Liver (tissue), 9 donors: ENCODE data around the gene ASXL2. TPM values are rescaled to one million over a fixed set of nuclear protein-coding genes. Genes with fewer than 3 reads are reported as not detected.

Experiments used
- DNase-seq: peaks from one replicate; pipeline ENCODE4 v3.0.0-alpha.2; 2017; ENCODE audit warnings: low spot score
- H3K27ac ChIP-seq, 2 donors: one replicate each; pipeline ENCODE4 v1.7.0; 2013; ENCODE audit warnings: inconsistent platforms in 2 of 2, low read length in 2 of 2, control low read depth in 1 of 2, low read depth in 1 of 2, mild to moderate bottlenecking in 1 of 2
- H3K27me3 ChIP-seq, 4 donors: one replicate each; pipeline versions ENCODE4 v1.6.1 to v1.7.0; 2013; ENCODE audit warnings: low read length in 3 of 4, inconsistent platforms in 1 of 4, mild to moderate bottlenecking in 1 of 4, moderate library complexity in 1 of 4; ENCODE audit not compliant: control insufficient read depth in 4 of 4, insufficient read depth in 4 of 4
- H3K36me3 ChIP-seq, 4 donors: one replicate each; pipeline versions ENCODE4 v1.6.1 to v1.7.0; 2013; ENCODE audit warnings: low read length in 3 of 4, mild to moderate bottlenecking in 3 of 4, low read depth in 1 of 4, moderate library complexity in 1 of 4; ENCODE audit not compliant: control insufficient read depth in 4 of 4, insufficient read depth in 3 of 4
- H3K4me1 ChIP-seq, 4 donors: one replicate each; pipeline versions ENCODE4 v1.6.1 to v1.7.0; 2013; ENCODE audit warnings: low read length in 3 of 4, mild to moderate bottlenecking in 3 of 4, moderate library complexity in 1 of 4; ENCODE audit not compliant: control insufficient read depth in 4 of 4, insufficient read depth in 4 of 4
- H3K4me3 ChIP-seq, 3 donors: one replicate each; pipeline versions ENCODE4 v1.6.1 to v1.7.0; 2013; ENCODE audit warnings: low read length in 3 of 3, control low read depth in 1 of 3, low read depth in 1 of 3, mild to moderate bottlenecking in 1 of 3
- H3K9ac ChIP-seq, 2 donors: one replicate each; pipeline ENCODE4 v1.7.0; 2013; ENCODE audit warnings: low read length in 2 of 2, mild to moderate bottlenecking in 2 of 2, moderate library complexity in 2 of 2, control low read depth in 1 of 2, low read depth in 1 of 2
- H3K9me3 ChIP-seq, 4 donors: one replicate each; pipeline versions ENCODE4 v1.6.1 to v1.7.0; 2013; ENCODE audit warnings: low read length in 3 of 4; ENCODE audit not compliant: control insufficient read depth in 4 of 4
- EGR1 ChIP-seq, 2 donors: IDR thresholded peaks; 2 replicates each; pipeline ENCODE4 v1.6.1; 2016 to 2018; ENCODE audit warnings: antibody characterized with exemption in 2 of 2, low read depth in 2 of 2
- FOXA2 ChIP-seq: IDR thresholded peaks from 2 replicates; pipeline ENCODE4 v1.6.1; 2016; ENCODE audit warnings: antibody characterized with exemption
- GABPA ChIP-seq, 2 donors: IDR thresholded peaks in 1 of 2; conservative IDR thresholded peaks in 1 of 2; 2 replicates each; pipeline ENCODE4 v1.6.1; 2016; ENCODE audit warnings: antibody characterized with exemption in 2 of 2, mild to moderate bottlenecking in 1 of 2, moderate library complexity in 1 of 2
- HNF4A ChIP-seq, 2 donors: conservative IDR thresholded peaks; 2 replicates each; pipeline ENCODE4 v1.6.1; 2016; ENCODE audit warnings: antibody characterized with exemption in 2 of 2, mild to moderate bottlenecking in 2 of 2
- HNF4G ChIP-seq: IDR thresholded peaks from 2 replicates; pipeline ENCODE4 v1.6.1; 2016; ENCODE audit warnings: antibody characterized with exemption
- JUND ChIP-seq, 2 donors: IDR thresholded peaks; 2 replicates each; pipeline ENCODE4 v1.6.1; 2016; ENCODE audit warnings: antibody characterized with exemption in 2 of 2
- NR2F2 ChIP-seq: IDR thresholded peaks from 2 replicates; pipeline ENCODE4 v1.6.1; 2016; ENCODE audit warnings: antibody characterized with exemption
- RAD21 ChIP-seq, 2 donors: IDR thresholded peaks; 2 replicates each; pipeline ENCODE4 v1.6.1; 2016; ENCODE audit warnings: antibody characterized with exemption in 2 of 2, mild to moderate bottlenecking in 2 of 2
- RXRA ChIP-seq, 2 donors: IDR thresholded peaks; 2 replicates each; pipeline ENCODE4 v1.6.1; 2017 to 2018; ENCODE audit warnings: antibody characterized with exemption in 2 of 2, mild to moderate bottlenecking in 1 of 2
- SP1 ChIP-seq: IDR thresholded peaks from 2 replicates; pipeline ENCODE4 v1.6.1; 2018; ENCODE audit warnings: antibody characterized with exemption, mild to moderate bottlenecking
- TAF1 ChIP-seq: conservative IDR thresholded peaks from 2 replicates; pipeline ENCODE4 v1.6.1; 2016; ENCODE audit warnings: antibody characterized with exemption, mild to moderate bottlenecking
- YY1 ChIP-seq: IDR thresholded peaks from 2 replicates; pipeline ENCODE4 v1.6.1; 2016; ENCODE audit warnings: antibody characterized with exemption, mild to moderate bottlenecking
- WGBS: extraction: QIAGEN DNeasy Blood & Tissue Kit; methylation state at CpG from one replicate; pipeline ENCODE4 v1.1.7; 2013; 5-methylcytosine and 5-hydroxymethylcytosine counted together
- polyA plus RNA-seq, 2 donors: library from polyadenylated mRNA; stranded (reverse) in 1 of 2; unstranded in 1 of 2; fragments of 200-250 nt in 1 of 2; fragments of >200 nt in 1 of 2; fragmentation: Nextera tagmentation in 1 of 2; extraction: Ambion mirVana in 1 of 2; gene quantifications; one replicate each; pipeline versions ENCODE4 v1.2.1 to v1.2.3, GENCODE V29; 2013 to 2015
- total RNA-seq, 2 donors: library from RNA; depleted of rRNA; stranded (reverse); fragments of >200 nt; gene quantifications; one replicate each; pipeline ENCODE4 v1.2.3, GENCODE V29; 2014
- TF ChIP-seq, protein P1 (sequence below): IDR thresholded peaks from 2 replicates; pipeline ENCODE4 v1.6.1; 2016; ENCODE audit warnings: antibody characterized with exemption, mild to moderate bottlenecking
- TF ChIP-seq, protein P2 (sequence below): IDR thresholded peaks from 2 replicates; pipeline ENCODE4 v1.6.1; 2016; ENCODE audit warnings: antibody characterized with exemption
- TF ChIP-seq, protein P3 (sequence below): IDR thresholded peaks from 2 replicates; pipeline ENCODE4 v1.6.1; 2016; ENCODE audit warnings: antibody characterized with exemption
- TF ChIP-seq, protein P4 (sequence below): IDR thresholded peaks from 2 replicates; pipeline ENCODE4 v1.6.1; 2016; ENCODE audit warnings: antibody characterized with exemption
- donor health status: healthy.
- donor health status: healthy.
- donor health status: healthy.
- donor health status: healthy.
- donor health status: healthy.

The ASXL2 gene
- total and polyA plus RNA-seq, 4 donors: 2.4 to 7.3 (median 4.4) TPM

DNA sequence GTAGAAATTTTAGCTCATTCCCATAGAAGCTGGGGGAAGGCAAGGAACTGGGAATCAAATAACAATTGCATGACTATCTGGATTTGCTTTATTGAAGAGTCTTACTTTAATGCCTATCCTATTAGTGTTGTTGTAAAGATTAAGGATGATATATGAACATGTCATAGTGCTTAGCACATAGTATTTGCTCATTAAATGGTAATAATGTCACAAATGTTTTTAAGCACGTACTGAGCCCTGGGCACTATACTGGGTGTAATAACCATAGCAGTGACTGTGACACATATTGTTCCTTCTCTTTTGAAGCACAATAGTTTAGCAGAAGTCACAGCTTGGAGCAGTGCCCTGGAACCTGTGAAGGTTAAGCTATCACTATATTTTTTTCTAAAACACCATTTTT is 157.7 kb downstream of the ASXL2 start:
- Histone ChIP-seq H3K9ac (no peak overlapping the region), H3K36me3 (no peaks in the 10 kb centered on the region), H3K9me3 (no peaks in the 10 kb centered on the region), H3K4me3 (no peak overlapping the region), H3K27me3 (no peaks in the 10 kb centered on the region), H3K4me1 (no peaks in the 10 kb centered on the region), H3K27ac (no peak overlapping the region)
- TF ChIP-seq, protein P1, sequence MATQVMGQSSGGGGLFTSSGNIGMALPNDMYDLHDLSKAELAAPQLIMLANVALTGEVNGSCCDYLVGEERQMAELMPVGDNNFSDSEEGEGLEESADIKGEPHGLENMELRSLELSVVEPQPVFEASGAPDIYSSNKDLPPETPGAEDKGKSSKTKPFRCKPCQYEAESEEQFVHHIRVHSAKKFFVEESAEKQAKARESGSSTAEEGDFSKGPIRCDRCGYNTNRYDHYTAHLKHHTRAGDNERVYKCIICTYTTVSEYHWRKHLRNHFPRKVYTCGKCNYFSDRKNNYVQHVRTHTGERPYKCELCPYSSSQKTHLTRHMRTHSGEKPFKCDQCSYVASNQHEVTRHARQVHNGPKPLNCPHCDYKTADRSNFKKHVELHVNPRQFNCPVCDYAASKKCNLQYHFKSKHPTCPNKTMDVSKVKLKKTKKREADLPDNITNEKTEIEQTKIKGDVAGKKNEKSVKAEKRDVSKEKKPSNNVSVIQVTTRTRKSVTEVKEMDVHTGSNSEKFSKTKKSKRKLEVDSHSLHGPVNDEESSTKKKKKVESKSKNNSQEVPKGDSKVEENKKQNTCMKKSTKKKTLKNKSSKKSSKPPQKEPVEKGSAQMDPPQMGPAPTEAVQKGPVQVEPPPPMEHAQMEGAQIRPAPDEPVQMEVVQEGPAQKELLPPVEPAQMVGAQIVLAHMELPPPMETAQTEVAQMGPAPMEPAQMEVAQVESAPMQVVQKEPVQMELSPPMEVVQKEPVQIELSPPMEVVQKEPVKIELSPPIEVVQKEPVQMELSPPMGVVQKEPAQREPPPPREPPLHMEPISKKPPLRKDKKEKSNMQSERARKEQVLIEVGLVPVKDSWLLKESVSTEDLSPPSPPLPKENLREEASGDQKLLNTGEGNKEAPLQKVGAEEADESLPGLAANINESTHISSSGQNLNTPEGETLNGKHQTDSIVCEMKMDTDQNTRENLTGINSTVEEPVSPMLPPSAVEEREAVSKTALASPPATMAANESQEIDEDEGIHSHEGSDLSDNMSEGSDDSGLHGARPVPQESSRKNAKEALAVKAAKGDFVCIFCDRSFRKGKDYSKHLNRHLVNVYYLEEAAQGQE: no peak
- TF ChIP-seq NR2F2 (no peak), TAF1 (no peak), RXRA (IDR thresholded peaks at IDR 0.05) (no peak), HNF4A (conservative IDR thresholded peaks at IDR 0.05) (no peak), FOXA2 (no peak), YY1 (no peak), EGR1 (IDR thresholded peaks at IDR 0.05; ENCODE audit: low read depth in 2 of 2) (no peak), RAD21 (IDR thresholded peaks at IDR 0.05) (no peak), HNF4G (no peak), SP1 (no peak), JUND (IDR thresholded peaks at IDR 0.05) (no peak)
- TF ChIP-seq, protein P2, sequence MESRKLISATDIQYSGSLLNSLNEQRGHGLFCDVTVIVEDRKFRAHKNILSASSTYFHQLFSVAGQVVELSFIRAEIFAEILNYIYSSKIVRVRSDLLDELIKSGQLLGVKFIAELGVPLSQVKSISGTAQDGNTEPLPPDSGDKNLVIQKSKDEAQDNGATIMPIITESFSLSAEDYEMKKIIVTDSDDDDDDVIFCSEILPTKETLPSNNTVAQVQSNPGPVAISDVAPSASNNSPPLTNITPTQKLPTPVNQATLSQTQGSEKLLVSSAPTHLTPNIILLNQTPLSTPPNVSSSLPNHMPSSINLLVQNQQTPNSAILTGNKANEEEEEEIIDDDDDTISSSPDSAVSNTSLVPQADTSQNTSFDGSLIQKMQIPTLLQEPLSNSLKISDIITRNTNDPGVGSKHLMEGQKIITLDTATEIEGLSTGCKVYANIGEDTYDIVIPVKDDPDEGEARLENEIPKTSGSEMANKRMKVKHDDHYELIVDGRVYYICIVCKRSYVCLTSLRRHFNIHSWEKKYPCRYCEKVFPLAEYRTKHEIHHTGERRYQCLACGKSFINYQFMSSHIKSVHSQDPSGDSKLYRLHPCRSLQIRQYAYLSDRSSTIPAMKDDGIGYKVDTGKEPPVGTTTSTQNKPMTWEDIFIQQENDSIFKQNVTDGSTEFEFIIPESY: no peak
- TF ChIP-seq, protein P3, sequence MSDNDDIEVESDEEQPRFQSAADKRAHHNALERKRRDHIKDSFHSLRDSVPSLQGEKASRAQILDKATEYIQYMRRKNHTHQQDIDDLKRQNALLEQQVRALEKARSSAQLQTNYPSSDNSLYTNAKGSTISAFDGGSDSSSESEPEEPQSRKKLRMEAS: no peak
- TF ChIP-seq, protein P4, sequence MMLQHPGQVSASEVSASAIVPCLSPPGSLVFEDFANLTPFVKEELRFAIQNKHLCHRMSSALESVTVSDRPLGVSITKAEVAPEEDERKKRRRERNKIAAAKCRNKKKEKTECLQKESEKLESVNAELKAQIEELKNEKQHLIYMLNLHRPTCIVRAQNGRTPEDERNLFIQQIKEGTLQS: no peak
- WGBS: 87% methylated on average over 1 of the region's 1 CpG
- DNase-seq: no peak

DNA sequence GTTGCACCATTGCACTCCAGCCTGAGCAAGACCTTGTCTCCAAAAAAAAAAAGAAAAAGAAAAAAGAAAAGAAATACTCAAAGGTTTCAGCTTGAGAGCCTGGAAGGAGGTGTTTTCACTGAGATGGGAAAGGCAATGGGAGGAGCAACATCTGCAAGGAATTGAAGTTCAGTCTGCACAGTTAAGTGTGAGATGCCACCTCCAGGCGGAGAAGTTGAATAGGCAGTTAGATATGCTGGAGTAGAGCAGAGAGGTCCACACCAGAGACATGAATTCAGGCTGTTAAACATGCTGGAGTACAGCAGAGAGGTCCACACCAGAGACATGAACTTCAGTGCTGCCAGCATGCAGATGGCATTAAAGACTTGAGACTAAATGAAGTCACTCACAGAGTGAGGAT is 163.5 kb downstream of the ASXL2 start:
- WGBS: 93% methylated on average over 1 of the region's 1 CpG
- no peak for DNase-seq

More for the DNA sequence above, 163.5 kb downstream of the ASXL2 start:
- Histone ChIP-seq H3K36me3 (no peaks in the 10 kb centered on the region), H3K4me1 (peaks cover 0 to 5% (median 0%) of the 10 kb centered on the region in 4 donors), H3K27me3 (no peaks in the 10 kb centered on the region), H3K4me3 (no peak overlapping the region), H3K9me3 (no peaks in the 10 kb centered on the region), H3K9ac (no peak overlapping the region), H3K27ac (no peak overlapping the region)
- TF ChIP-seq TAF1: no peak
- TF ChIP-seq EGR1 (IDR thresholded peaks at IDR 0.05; ENCODE audit: low read depth in 2 of 2): no peak
- no peak for TF ChIP-seq HNF4G
- no peak for TF ChIP-seq GABPA (IDR thresholded peaks at IDR 0.05 in 1 of 2, conservative IDR thresholded peaks at IDR 0.05 in 1 of 2)
- no peak for TF ChIP-seq NR2F2
